Kidney (tissue), 14 donors: ENCODE results near the gene SEPTIN12. TPM values are rescaled to one million over a fixed set of nuclear protein-coding genes. Genes with fewer than 3 reads are reported as not detected.

Experiments used
- DNase-seq, 5 donors: peaks; one replicate each; pipeline ENCODE4 v3.0.0-alpha.2; 2013 to 2020
- FAIRE-seq: peaks from 2 replicates; lab custom pipeline; 2012; peaks lifted over from hg19 to GRCh38; lab: Jason Lieb, UNC
- H3K27ac ChIP-seq, 2 donors: one replicate each; pipeline ENCODE4 v1.7.0; 2013; ENCODE audit warnings: low read depth in 2 of 2, low read length in 2 of 2, inconsistent platforms in 1 of 2
- H3K27me3 ChIP-seq: one replicate; pipeline ENCODE4 v1.7.1; 2013; ENCODE audit warnings: low read length, inconsistent platforms; ENCODE audit not compliant: control insufficient read depth, insufficient read depth
- H3K36me3 ChIP-seq, 3 donors: one replicate each; pipeline versions ENCODE4 v1.7.0 to v1.7.1; 2013; ENCODE audit warnings: low read length in 3 of 3, control low read depth in 1 of 3, inconsistent platforms in 1 of 3; ENCODE audit not compliant: insufficient read depth in 3 of 3, control insufficient read depth in 2 of 3
- H3K4me1 ChIP-seq, 3 donors: one replicate each; pipeline versions ENCODE4 v1.7.0 to v1.7.1; 2013; ENCODE audit warnings: low read length in 3 of 3, inconsistent platforms in 1 of 3, low read depth in 1 of 3; ENCODE audit not compliant: control insufficient read depth in 2 of 3, insufficient read depth in 2 of 3
- H3K4me3 ChIP-seq, 3 donors: one replicate each; pipeline versions ENCODE4 v1.7.0 to v1.8.1; 2013; ENCODE audit warnings: low read length in 3 of 3, control low read depth in 1 of 3, inconsistent platforms in 1 of 3
- H3K9ac ChIP-seq, 3 donors: one replicate each; pipeline versions ENCODE4 v1.7.0 to v1.7.1; 2013; ENCODE audit warnings: low read length in 3 of 3, control low read depth in 1 of 3, inconsistent platforms in 1 of 3
- H3K9me3 ChIP-seq, 3 donors: one replicate each; pipeline versions ENCODE4 v1.7.0 to v1.7.1; 2013; ENCODE audit warnings: low read length in 3 of 3, control low read depth in 1 of 3, inconsistent platforms in 1 of 3; ENCODE audit not compliant: control insufficient read depth in 2 of 3, insufficient read depth in 1 of 3
- CTCF ChIP-seq: IDR thresholded peaks from 3 replicates; pipeline ENCODE4 v1.5.1; 2012; ENCODE audit warnings: mild to moderate bottlenecking, moderate library complexity, borderline replicate concordance; ENCODE audit not compliant: insufficient read depth; ENCODE audit errors: extremely low read depth
- intact Hi-C: fragments of 100-400 bp; cut with DNase I; formaldehyde crosslinking; loops from one replicate; pipeline ENCODE4 v1.11.1; 2022
- polyA plus RNA-seq: library from polyadenylated mRNA; stranded (reverse); fragments of 350-450 nt; fragmentation: Illumina TruSeq; extraction: RNeasy Lipid Tissue Mini Kit (QIAGEN cat#74804); gene quantifications from one replicate; pipeline ENCODE4 v1.2.3, GENCODE V29; 2014; ENCODE audit warnings: low read depth, low replicate concordance; ENCODE audit not compliant: insufficient read depth
- total RNA-seq: library from RNA; stranded (reverse); fragmentation: NEBNext Ultra II Directional; extraction: Animal tissue kit (Norgen Biotek cat#: 25700); gene quantifications from one replicate; pipeline ENCODE4 v1.2.1, GENCODE V29; 2021
- donor health status: control.
- donor health status: control.
- donor health status: control.
- donor health status: control.
- donor health status: control.
- donor health status: DM: yes; HTN: yes; CAD: no.
- donor health status: Normal renal cell carcinoma (clear cell type).

The SEPTIN12 gene
- total and polyA plus RNA-seq, 2 donors from 2014 or later: not detected

- peak overlapping the region in 1 of 3 donors; percentile 58 for H3K9ac ChIP-seq
- peaks cover 5 to 21% (median 6%) of the 10 kb centered on the region in 3 donors for H3K36me3 ChIP-seq
- peak overlapping the region in 1 of 2 donors; percentile 32 for H3K27ac ChIP-seq
- FAIRE-seq (no peak), DNase-seq (peak in 1 of 5 donors; percentile 50)
- no peaks in the 10 kb centered on the region for H3K9me3 ChIP-seq
- H3K4me1 ChIP-seq: peaks cover 0 to 14% (median 0%) of the 10 kb centered on the region in 3 donors
- H3K4me3 ChIP-seq: peak overlapping the region in 2 of 3 donors; percentile 60 to 72
- TF ChIP-seq CTCF: no peak
- H3K27me3 ChIP-seq: no peaks in the 10 kb centered on the region
- intact Hi-C loops: no loop called here
These were observed 15.3 kb upstream of the SEPTIN12 start for GRCh38 chr16:4803401-4803844.

GRCh38 chr16:4802659-4803287, 14.6 kb upstream of the SEPTIN12 start:
- peaks cover 4 to 21% (median 5%) of the 10 kb centered on the region in 3 donors for H3K36me3 ChIP-seq
- no peak for FAIRE-seq
- no peak for TF ChIP-seq CTCF
- peak; percentile 93 to 97 (median 94) for DNase-seq
- H3K27me3 ChIP-seq: no peaks in the 10 kb centered on the region
- intact Hi-C loops: no loop called here
- H3K4me3 ChIP-seq: peak overlapping the region; percentile 60 to 72 (median 65)
- H3K27ac ChIP-seq: peak overlapping the region; percentile 63 to 77
- H3K4me1 ChIP-seq: peaks cover 0 to 14% (median 0%) of the 10 kb centered on the region in 3 donors
- peak overlapping the region in 1 of 3 donors; percentile 58 for H3K9ac ChIP-seq
- no peaks in the 10 kb centered on the region for H3K9me3 ChIP-seq

- Histone ChIP-seq H3K9me3 (no peaks in the 10 kb centered on the region), H3K4me3 (peak within 1 kb of the TSS; percentile 60 to 72 (median 65)), H3K9ac (peak within 1 kb of the TSS; percentile 49 to 88 (median 72)), H3K4me1 (peaks cover 0 to 14% (median 0%) of the 10 kb centered on the region in 3 donors), H3K36me3 (peaks cover 0 to 21% (median 2%) of the 10 kb centered on the region in 3 donors), H3K27me3 (no peaks in the 10 kb centered on the region), H3K27ac (peak within 1 kb of the TSS; percentile 77 to 82)
- FAIRE-seq (no peak), DNase-seq (peak; percentile 90 to 93 (median 93))
- intact Hi-C loops: no loop called here
- TF ChIP-seq CTCF: no peak
These were observed 14.0 kb upstream of the SEPTIN12 start, which contains the start of gene ROGDI for GRCh38 chr16:4801962-4802658. Gene ROGDI, minus strand, starts transcription at chr16:4802633. Its CDS starts 62 bp downstream, at chr16:4802571.
